Measurements from ENCODE around the gene ANKS6.

Gene ANKS6

DNA sequence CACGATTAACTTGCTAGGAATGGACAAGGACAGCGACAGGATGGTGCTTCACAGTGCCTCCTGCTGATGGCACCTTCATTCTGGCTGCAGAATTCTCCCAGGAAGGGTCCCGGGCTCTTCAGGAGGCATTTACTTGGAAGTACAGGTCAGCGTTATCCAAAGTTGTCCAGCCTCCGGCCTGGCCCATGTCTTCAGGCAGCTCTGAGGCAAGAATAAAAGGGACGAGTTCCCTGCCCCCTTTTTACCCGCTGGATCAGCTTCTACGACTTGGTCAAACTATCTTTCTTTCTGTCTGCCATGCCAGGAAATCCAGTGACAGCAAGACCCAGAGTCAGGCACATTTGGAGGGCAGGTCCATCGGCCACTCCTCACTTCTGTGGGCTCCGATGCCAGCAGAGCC, 64.3 kb downstream of the ANKS6 start:
- no peak for ATAC-seq

DNA sequence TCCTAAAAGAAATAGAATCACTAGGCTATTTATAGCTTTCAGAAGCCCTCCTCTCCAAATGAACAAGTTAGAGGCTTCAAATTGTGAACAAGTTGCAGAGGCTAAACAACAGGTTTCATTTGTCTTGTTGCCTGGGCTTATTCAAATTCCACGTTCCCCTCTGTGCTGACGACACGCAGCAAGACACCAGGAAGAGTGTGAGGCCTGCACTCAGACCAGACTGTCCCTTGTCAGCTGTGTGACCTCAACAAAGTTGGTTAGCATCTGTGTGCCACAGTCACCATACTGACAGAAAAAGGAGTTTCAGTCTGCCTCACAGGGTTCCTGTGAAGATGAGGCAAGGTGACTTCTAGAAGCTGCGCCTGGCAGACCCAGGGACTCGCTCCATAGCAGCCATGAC, 65.5 kb downstream of the ANKS6 start:
- no peak for ATAC-seq

DNA sequence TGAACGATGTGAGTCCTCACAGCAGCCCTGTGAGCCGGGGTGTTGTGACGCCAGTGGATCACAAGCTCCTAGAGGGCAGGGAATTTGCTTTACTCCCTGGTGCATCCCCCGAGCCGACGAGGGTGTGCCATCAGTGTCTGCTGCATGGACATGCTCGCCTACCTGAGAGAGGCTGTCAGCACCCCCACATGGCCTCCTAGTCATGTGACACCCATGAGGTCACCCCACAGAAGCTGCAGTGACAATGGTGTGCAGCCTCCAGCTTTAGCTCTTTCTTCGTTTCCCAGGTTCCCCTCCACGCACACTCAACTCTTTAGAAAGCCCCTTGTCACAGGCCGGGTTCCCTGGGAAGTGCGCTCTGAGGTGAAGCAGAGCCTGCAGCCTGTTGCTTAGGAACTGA, 67.9 kb downstream of the ANKS6 start:
- ATAC-seq = no peak

DNA sequence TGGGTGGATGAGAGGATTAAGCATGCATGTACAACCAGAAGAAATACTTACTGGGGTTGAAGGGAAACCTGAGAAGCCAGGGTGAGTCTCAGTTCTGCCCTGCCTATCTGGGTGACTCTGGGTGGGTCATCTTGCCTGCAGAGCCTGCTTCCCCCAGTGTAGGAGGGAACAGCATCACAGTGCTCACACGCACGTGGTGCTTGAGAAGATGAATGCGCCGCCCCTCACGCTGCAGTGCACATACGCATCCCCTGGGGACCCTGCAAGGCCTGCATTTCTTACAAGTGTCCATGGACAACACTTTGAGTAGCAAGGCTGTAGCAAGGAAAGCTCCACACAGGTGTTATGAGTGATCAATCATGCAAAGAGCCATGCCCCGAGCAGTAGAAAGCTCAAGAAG, 68.9 kb downstream of the ANKS6 start:
- ATAC-seq = no peak

DNA sequence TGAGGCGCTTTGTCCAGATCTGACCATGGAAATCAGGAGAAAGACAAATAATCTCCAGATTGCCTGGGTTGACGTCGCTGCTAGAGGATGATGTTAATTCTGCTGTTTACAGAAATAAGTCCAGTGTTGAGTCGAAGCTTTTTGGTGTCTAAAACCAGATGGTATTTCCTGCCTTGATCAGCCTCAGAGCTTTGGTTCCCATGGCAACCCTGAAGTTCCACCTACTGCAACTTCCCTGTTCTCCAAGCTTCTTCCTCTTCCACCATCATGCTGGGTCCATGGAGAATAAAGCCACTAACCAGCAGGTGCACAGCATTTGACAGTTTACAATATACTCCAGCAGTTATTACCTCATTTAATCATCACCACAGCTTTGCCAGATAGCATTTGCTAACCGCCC, 69.6 kb downstream of the ANKS6 start:
- ATAC-seq = no peak

DNA sequence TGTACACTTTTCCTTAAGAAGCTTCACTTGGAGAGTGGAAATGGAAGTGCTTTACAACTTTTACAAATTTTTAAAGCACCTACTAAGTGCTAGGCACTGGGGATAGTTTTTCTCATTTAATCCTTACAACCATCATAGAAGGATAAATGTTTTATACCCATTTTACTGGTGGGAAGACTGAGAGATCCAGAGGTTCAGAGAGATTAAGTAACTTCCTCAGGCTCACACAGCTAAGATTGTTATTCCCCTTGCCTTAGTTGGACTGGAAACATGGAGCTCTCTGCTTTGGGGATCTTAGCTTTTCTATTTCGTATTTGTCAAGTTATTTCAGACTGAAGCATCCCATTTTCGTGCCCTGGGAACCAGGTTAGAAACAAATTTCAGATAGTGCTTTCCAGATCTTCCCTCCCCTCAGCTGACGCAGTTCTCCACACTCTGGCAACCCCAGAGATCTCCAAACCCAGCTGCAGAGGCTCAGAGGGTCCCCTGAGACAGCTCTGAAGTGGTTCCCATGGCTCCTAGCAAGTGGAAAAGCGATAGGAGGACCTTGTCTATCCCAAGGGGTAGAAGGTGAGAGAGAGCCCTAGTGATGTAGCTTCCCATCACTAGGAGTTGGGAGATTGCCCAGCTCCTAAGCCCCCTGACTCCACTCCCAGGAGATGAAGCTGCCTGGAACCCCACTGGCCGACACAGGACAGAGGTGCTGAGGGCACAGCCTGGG, 71.4 kb downstream of the ANKS6 start:
- no peak for ATAC-seq

DNA sequence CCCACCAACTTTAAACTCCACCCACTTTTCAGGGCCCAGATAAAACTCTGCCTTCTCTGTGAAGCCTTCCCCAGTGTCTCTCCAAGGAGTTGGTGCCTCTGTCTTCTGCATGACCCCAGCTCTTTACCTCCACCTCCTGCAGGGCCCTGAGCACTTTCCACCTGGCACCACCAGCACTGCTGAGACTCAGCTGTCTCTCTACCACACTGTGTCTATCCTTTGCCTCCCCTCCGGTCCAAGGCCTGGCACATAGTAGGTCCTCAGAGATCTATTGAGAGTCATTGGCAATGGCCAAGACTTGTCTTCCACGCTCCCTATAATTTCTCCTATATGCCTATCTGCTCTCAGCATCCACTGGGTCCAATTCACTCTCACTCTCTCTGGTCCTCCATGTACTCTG, 74.7 kb downstream of the ANKS6 start:
- no peak for ATAC-seq

DNA sequence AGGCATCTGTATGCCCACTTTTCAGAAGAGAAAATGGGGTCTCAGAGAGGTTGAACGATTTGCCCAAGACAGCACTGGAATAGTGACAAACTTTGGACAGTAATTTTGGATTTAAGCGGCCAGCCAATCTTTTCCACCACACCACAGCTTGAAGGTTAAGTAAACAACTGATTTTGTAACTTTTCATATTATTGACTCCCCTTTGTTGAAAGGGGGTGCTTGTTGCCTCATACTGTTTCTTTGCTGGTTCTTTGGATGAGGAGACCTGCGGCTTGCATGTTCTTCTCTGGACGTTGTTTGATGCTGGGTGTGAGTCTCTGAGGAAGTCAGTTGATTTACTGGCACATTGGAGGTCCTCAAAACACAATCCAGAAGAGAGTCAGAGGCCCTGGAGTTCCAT, 76.0 kb downstream of the ANKS6 start:
- no peak for ATAC-seq

DNA sequence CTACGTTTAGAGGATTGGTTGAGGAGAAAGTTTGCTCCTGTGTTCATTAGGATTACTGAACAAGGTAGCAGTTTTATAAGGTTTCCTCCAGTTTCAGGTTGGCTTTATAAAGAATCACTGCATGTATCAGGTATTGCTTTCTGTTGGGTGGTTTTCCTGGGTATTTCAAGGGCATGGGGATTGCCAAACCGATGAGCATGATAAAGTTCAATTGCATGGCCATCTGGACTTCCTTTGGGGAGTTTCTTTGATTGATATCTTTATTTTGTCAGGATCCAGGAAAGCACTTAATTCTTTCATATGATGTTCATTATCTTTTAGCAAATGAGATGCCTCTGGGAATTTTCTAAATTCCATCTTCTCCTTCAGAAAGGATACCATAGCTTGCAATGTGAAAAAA, 77.3 kb downstream of the ANKS6 start:
- no peak for ATAC-seq

DNA sequence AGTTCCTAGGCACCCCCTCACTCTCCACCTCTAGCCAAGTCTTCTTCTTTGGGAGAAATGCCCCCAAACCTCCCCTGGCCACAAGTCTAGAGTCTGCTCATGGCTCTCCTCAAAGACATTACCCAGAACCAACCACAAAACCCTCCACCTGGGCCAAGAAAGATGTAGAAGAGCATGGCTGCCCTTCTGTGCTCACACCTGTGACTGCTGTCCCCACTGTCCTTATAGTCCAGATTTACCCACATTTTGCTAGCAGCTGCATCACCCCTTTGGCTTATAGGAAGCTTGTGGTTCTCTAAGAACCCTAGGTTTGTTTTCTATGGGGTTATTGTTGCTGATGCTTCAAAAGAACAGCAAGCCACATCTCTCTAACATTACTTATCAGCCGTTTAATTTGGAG, 81.5 kb downstream of the ANKS6 start:
- no peak for ATAC-seq

DNA sequence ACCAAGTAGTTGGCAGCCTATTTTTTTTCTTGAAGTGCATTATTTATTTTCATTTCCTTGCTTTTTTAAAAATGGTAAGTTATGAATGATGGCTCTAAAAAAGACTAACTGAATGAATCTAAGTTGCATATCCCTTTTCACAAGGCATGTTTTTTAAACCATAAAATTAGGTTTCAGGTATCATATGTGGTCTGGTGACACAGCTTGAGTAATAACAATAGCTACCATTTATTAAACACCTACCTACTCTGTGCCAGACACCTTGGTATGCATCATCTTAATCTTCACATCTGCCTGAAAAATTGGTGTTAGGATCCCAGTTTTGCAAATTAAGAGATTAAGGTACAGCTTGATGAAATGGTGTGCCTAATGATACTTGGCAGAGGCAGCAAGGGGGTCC, 83.4 kb downstream of the ANKS6 start:
- no peak for ATAC-seq

DNA sequence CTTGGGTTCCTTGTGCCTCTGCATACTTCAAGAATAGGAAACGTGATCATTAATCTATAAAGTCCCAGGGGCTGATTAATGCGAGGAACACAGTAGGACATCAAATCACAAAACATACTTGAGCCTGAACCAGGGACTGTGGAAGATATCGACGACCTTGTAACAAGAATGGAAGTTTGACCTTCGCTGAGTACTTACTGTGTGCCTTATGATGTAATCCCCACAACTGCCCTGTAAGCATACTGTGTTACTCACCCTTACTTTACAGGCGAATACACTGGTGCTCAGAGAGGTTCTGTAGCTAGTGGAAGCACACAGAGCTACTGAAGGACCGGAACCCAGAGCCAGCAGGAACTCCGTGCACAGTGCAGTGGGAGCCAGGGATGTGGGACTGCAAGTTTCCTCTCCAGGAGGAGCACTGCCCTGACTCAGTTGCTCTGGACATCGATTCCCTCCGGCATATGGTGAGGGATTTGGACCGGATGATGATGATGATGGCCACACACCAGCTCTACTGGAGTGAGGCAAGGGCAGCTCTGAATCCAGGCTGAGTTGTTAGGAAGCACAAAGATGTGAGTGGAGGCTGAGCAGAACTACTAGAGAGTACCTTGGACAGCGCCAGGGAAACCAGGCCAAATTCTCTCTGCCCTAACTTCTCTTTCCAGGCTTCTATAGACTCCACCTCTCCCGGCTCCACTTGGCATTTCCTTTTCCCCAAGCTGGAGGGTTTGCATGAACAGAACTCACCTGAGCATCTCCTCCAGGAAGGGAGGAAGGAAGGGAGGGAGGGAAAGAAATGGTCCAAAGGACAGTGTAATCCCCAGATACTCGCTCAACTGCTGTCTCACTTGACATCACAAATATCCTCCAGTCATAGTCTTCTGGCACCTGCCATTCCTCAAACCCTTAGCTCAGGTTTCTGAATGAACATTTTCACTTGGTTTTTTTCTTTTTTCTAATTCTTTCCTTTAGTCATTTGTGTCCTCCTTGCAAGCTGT, 86.1 kb downstream of the ANKS6 start:
- ATAC-seq = no peak

DNA sequence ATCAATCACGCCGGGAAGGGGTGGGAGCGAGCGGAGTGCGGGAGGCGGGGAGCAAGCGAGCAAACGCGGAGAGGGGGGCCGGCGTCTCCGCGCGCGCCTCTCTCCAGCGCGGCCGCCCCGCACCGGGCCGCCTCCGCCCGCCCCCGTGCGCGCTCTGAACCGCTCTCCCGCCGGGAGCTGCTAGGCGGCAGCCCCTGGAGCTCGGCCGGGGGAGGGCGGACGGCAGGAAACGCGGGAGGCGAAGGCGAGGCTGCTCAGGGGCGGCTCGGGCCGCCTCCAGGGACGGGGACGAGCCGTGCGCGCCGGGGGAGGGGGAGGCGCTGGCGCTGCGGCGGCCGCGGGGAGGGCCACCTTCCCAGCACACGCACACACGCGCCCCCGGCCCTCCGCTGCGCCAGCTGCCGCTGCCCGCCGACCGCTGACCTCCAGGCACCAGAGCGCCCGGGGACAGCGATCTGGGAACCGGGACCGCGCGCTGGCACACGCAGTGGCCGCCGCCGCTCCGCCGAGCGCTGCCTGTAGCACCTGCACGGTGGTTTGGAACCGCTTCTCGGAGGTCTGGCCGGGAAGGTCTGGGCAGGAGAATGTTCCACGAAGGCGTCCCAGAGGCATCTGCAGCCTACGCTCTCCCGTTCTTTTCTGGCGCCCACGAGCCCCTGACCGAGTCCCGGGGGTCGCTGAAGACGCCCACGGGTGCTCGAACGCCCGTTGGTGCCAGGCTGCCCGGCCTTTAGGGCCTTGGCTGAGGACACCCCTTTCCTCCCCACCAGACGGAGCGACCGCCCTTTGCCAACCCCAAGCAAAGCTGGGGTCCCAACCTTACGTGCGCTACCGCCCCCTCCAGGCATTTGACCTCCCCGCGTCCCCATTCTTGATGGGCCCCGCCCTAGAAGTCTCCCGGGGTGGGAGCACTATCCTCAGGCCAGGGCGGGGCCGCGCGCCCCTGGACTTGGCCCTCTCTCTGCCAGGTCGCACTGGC, 87.1 kb downstream of the ANKS6 start, which contains the start of gene GABBR2:
GABBR2 (minus strand) TSS at position 3 of the 979 bp plus-strand sequence. CDS start 198 bp downstream, outside the sequence.
- ATAC-seq = no peak

DNA sequence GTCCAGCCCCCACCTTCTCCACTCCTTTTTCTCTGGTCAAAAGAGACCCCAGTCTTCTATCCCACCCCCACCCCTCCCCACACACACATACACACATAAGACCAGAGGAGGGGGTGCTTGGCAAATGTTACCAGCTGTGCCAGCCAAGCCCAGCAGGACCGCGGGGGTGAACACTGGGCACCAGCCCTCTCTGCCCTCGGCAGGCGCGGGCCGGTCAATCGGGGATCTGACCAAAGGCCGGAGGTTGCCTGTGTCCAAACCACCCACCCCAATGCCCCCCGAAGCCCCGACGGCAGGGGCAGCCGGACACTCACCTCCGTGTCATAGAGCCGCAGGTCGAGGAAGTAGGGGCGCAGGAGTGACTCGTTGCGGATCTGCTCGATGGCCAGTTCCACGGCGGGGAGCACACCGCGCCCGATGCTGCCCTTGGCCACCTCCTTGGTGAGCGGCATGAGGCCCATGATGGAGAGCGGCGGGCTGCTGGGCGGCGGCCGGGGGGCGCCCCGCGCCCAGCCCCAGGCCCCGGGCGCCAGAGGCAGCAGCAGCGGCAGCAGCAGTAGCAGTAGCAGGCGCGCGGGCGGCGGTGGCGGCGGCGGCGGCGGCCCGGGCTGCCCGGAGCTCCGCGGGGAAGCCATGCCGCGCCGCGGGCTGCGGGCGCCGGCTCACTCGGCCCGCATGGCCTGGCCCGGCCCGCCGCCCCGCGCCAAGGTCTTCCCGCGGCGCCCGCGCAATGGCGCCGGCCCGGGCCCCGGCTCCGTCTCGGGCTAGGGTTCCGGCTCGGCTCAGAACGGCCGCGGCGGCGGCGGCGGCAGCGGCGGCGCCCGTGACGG, 88.0 kb downstream of the ANKS6 start:
- no peak for ATAC-seq

DNA sequence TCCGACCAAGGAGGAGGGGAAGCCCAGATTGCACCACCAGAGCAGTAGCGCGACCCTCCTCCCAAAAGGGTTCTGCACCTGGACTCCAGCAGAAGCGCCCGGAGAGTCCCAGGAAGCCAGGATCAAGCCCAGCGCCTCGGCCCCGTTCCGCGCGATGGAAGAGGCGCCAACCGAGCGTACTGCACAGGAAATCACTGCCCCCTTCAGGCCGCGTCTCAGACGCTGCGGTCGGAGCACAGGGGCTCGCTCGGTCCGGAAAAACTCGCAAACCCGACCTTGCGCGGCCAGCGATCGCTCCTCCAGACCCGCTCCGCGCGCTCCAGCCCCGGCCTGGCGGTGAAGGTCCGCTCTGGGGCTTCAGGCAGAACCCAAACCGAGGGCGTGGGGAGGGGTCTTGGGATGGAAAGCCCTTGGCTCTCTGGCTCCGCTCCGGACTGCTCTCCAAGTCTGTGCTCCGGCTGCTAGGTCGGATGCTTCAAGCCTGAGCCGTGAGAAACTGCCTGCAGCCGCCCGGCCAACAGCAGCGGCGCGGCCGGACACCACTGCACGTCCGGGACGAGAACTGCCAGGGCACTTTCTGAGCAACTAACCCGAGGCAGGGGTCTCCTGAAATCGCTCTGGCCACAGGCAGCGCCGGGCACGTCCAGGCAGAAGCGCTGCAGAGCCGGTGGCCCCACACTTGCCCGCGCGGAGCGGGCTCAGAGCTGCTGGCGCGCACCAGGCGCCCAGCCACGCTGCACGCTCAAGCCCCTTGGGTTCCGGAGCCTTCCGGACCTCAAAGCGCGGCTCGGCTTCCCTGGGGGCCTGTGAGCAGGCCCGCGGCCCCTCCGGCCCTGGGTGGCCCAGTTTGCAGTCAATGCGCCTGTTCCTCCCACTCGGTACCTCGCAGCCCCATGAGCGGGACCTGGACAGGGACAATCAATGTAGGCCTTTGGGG, 88.9 kb downstream of the ANKS6 start:
- ATAC-seq = no peak

DNA sequence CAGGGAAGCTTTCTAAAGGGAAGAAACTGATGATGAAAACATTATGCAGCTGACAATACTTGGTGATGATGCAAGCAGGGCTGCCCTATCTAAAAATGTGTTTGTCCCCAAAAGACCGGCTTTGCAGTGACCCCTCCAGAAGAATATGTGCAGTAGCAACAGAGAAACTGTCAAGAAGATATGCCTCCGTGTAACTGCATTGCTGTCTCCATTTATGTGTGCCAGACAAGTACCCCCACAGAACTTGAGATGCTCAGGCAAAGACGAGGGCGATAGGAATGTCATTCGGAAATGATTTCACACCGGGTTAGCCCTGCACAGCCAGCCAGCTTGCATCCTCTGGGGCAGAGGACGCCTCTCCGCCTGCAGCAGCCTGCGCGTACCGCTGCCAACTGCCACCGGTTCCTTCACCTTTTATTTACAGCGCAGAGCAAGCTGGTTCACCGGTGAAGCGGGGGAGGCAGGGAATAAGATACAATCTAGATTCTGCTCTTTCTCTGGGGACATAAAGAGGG, 89.6 kb downstream of the ANKS6 start:
- ATAC-seq = no peak

DNA sequence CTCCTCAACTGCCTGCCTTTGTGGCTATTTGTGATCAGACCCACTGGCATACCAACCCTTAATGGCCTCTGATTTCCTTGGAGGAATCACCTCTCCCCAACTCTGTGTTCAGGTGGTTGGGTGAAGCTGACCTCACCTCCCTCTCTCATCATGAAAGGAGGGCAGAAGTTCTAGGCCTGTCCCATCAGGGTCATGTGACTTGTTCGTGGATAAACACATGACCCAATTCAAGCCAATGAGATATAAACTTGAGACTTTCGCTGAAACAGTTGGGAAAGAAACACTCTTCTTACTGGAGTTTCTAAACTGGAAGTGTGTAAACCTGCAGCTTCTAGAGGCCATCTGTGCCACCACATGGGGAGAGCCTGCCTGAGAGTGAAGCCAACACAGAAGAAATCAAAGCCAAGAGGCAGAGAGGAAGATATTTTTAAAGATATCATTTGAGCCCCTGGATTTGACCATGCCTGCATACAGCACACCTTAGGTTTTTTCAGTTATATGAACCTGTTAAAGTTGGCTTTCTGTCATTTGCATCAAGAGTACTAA, 93.4 kb downstream of the ANKS6 start:
- no peak for ATAC-seq

DNA sequence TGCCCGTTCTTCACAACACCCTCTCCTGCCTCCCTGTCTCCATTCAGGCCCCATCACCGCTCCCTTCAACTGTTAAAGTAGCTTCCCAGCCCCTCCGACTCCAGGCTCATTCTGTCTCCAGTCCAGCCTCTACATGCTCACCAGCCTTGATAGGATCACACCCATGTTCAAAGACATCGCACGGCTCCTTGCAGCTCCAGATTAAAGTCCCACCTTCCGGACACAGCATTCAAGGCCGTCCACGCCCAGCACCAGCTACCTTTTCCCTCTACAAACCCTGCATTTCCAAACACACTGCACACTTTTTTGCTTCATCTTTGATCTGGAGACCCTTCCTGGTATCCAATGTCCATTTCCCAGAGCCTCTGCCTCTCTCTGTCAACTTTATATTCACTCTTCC, 94.0 kb downstream of the ANKS6 start:
- no peak for ATAC-seq

DNA sequence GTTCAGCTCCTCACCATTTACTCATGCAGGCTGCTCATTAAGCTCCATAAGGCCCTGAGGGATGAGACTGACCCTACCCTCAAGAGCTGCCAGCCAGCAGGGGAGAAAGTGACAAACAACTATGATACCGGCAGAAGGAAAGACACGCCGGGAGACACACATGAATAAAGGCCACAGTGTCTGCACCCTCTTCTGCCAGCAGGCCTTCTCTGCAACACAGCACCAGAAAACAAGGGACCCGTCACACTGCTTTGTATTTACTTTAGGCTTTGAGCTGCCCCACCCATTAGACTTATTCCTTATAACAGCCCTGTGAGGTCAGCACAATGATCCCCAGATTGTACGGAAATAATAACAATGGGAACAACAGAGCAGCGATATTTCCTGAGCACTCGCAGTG, 94.8 kb downstream of the ANKS6 start:
- ATAC-seq = no peak

DNA sequence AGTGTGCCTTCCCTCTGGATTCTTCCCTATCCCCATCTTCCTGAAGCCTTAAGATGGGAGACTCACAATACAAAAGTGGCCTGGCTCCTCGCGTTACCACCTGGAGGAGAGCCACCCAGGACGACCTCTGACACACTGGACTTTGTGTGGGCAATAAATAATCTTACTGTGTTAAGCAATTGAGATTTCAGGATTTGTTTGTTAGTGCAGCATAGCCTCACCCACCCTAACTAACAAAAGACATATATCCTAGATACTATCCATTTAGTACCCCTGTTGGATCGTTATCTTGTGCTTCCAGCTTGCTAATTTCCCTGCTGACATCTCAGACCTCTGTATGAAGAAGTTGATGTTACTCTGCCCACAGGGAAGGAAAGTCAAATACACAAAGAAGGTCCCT, 95.6 kb downstream of the ANKS6 start:
- no peak for ATAC-seq
